ENCODE data around the gene KIF26A.

DNA sequence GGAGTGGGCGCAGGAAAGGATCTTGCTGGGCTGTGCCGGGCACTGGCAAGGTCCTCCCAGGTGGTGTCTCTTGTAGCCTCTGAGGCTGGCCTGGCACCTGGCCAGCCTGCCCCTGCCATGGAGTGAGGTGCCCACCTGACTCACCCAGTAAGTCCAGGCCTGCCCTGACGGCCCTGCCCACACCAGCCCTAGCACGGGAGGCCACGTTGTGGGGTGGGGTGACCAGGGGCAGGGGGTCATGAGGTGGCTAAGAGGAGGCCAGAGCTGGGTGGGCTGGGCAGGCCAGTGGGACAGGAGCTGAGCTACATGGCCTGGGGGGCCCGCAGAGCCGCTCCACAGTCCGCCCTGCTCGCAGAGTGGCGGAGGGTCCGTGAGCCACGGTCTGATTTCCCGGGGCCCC, 45.4 kb downstream of the KIF26A start:
- no peak for TF ChIP-seq EP300 (IDR thresholded peaks at IDR 0.05)
- TF ChIP-seq, protein P1, sequence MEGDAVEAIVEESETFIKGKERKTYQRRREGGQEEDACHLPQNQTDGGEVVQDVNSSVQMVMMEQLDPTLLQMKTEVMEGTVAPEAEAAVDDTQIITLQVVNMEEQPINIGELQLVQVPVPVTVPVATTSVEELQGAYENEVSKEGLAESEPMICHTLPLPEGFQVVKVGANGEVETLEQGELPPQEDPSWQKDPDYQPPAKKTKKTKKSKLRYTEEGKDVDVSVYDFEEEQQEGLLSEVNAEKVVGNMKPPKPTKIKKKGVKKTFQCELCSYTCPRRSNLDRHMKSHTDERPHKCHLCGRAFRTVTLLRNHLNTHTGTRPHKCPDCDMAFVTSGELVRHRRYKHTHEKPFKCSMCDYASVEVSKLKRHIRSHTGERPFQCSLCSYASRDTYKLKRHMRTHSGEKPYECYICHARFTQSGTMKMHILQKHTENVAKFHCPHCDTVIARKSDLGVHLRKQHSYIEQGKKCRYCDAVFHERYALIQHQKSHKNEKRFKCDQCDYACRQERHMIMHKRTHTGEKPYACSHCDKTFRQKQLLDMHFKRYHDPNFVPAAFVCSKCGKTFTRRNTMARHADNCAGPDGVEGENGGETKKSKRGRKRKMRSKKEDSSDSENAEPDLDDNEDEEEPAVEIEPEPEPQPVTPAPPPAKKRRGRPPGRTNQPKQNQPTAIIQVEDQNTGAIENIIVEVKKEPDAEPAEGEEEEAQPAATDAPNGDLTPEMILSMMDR (IDR thresholded peaks at IDR 0.05): no peak
- TF ChIP-seq POLR2A (IDR thresholded peaks at IDR 0.05): no peak
- no peak for TF ChIP-seq POLR2AphosphoS5 (IDR thresholded peaks at IDR 0.05)
